Adipose tissue (tissue), 3 donors: Measurements from ENCODE around the gene RUFY4. TPM values are rescaled to one million over a fixed set of nuclear protein-coding genes. Genes with fewer than 3 reads are reported as not detected.
"Not testable (repeated sequence)": the region's sequence is repeated elsewhere in the genome, so short reads cannot be mapped to it uniquely, and the experiment has no call there.

Experiments
- H3K27ac ChIP-seq: one replicate; pipeline ENCODE4 v1.5.1; 2013; ENCODE audit warnings: low read depth, low read length
- WGBS, 3 donors: extraction: QIAGEN DNeasy Blood & Tissue Kit; methylation state at CpG; one replicate each; pipeline ENCODE4 v1.1.7; 2013; 5-methylcytosine and 5-hydroxymethylcytosine counted together
- polyA plus RNA-seq, 3 donors: library from polyadenylated mRNA; stranded (reverse); fragments of 200-250 nt; gene quantifications; one replicate each; pipeline ENCODE4 v1.2.3, GENCODE V29; 2013
- donor health status: healthy with polysubstance abuse.
- donor health status: Bipolar disorder and iron deficiency.
- donor health status: healthy.

Gene RUFY4
- polyA plus RNA-seq, 3 donors, result 0.07 to 0.40 TPM; not detected in 1

DNA sequence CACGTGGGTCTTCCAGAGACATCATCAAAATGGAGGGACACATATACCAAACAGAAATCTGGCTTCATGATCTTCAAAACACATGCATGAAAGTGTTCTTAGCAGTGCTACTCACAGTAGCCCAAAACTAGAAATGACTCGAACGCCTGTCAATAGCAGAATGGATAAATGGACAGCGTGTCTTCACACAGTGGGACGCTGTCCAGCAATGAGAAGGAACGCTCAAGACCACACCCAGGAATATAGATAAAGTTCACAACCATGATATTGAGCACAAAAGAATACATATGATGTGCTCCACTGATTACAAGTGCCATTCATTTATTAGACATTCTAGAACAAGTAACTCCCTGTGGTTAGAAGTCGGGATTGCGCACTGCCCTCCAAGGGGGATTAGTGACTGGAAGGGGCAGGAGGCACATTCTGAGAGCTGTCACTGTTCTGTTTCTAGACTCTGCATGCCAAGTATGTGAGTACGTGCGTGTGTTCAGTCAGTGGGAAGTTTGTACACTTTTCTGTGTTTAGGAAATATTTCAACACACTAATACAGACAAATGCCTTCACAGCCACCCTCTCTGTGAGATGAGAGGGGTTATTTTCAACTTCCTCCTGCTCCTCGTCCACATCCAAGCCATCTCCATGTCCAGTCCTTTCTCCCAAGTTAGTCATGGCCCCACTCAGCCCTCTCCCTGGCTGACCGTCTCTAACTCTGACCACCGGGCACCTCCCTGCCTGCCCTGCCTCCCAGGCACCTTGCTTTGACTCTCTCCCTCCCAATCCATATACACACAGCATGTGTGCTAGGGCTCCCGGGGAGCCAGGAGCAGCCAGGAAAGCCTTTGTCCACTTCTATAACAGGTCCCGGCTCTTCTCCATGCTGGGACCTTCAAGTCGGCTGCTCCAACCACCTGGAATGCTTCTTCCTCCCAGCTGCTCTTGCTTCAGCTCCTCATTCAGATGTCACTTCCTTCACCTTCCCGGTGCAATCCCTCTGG is 39.4 kb upstream of the RUFY4 start:
- WGBS, 3 donors, result 71 to 89% (median 72%) methylated on average over 17 of the region's 17 CpGs
- no peak overlapping the region for H3K27ac ChIP-seq

DNA sequence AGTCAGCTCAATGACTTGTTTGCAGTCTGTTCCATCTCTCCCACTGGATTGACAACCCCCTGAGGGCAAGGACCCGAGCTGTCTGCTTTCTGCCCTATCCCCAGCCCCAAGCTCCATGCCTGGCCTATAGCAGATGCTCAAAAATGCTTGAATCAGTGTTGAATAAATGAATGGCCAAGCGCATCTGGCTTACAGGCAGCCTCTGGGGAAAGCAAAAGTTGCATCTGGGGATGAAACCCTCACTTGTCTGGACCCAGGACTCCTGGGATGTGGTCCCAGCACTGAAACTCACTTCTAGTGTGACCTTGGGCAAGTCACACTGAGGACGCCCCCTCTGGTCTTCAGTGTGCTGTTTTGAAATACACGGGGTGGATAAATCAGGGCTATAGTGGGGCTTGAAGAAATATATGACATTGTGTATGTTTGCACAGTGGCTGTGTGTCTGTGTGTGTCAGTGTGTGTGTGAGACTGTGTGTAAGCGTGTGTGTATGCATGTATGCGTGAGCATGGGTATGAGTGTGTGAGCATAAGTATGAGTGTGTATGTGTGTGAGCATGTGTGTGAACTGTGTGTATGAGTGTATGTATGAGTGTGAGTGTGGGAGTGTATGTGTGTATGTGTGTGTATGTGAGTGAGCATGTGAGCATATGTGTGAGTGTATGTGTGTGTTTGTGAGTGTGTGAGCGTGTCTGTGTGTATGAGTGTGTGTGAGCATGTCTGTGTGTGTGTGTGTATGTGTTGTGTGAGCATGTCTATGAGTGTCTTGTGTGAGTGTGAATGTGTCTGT is 38.5 kb upstream of the RUFY4 start:
- WGBS, 3 donors, result 88 to 93% (median 91%) methylated on average over 7 of the region's 7 CpGs
- H3K27ac ChIP-seq, result no peak overlapping the region

DNA sequence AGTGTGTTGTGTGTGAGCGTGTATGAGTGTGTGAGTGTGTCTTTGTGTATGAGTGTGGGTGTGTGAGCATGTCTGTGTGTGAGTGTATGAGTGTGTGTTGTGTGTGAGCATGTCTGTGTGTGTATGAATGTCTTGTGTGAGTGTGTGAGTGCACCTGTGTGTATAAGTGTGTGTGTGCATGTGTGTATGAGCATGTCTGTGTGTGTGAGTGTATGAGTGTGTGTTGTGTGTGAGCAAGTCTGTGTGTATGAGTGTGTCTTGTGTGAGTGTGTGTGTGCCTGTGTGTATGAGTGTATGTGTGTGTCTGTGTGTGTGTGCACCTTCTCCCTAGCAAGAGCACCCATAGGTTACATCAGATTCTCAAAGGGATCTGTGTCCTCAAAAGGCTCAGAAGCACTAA is 37.8 kb upstream of the RUFY4 start:
- no peak overlapping the region for H3K27ac ChIP-seq
- 96 to 100% (median 100%) methylated on average over 1 of the region's 1 CpG for WGBS, 3 donors

DNA sequence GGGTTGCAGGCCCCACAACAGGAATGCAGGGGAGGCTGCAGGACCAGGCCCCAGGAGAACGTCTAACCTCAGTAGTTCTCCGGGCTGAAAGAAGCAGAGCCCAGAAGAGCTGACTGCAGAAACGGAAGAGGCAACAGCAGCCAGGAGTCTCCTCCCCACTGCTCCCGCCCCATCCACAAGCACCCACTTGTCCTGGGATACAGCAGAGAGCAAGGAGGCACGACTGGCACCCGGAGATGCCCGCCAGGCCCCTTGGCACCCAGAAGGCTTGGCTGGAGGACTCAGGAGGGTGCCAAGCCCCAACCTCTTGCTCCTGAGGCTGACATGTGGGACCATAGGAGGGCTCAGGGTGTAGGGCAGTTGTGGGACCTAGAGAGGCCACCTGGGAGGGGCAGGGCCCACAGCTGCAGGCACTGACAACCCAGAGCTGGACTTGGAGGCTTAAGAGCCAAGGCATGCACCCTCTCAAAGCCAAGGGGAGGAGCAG is 37.2 kb upstream of the RUFY4 start:
- no peak overlapping the region for H3K27ac ChIP-seq
- 63 to 81% (median 80%) methylated on average over 7 of the region's 7 CpGs for WGBS, 3 donors

DNA sequence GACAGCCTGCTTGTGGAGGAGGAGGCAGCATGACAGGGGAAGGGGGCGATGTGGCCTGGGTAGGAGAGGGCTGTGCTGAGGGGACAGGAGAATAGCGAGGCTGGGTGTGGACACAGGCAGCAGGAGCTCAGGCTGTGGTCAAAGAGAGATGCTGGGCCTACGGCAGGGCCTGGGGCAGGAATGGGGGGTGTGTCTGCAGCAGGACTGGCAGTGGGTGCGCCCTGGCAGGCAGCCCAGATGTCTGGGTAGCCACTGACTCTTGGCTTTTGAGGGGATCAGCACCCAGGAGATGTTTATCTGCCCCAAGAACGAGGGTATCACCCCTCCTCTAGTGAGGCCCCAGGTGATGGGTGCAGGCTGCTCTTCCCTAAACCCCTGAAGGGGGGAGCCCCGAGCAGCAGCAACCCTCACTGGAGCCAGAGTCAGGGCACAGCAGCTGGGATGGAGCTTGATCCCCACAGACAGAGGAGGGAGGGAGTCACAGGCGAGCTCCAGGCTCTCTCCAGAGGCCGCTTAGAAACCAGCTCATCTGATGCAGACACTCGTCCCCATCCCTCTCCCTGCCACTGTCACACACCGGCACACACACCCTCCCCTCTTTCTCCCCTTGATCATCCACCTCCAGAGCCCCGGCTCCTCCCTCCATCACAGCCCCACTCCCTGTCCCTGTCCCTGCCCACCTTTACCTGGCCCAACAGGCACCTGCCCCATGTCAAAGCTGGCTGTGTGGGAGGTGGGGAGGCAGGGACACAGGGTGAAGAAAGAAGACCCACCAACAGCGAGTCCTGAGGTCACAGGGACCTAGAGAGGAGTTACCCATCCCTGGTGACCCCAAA is 36.5 kb upstream of the RUFY4 start:
- H3K27ac ChIP-seq, result no peak overlapping the region
- 77 to 91% (median 82%) methylated on average over 12 of the region's 12 CpGs for WGBS, 3 donors

DNA sequence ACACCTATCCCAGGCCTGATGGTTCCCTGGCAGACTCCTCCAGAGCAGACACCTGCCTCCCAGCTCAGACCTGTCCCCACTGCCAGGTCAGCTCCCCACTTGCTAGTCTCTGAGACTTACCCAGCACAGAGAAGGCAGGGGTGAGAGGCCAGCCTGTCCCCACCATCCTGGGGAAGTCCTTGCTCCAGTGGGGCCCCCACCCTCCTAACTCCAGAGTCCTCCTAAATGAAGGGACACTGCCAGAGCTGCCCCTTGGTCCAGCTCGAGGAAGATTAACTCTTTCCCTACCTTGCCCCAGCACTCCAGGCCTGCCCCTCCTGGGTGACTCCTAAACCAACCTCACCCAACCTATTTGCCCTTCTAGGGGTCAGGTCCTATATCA is 35.9 kb upstream of the RUFY4 start:
- H3K27ac ChIP-seq, result no peak overlapping the region
- 50 to 67% (median 53%) methylated on average over 1 of the region's 1 CpG for WGBS, 3 donors

DNA sequence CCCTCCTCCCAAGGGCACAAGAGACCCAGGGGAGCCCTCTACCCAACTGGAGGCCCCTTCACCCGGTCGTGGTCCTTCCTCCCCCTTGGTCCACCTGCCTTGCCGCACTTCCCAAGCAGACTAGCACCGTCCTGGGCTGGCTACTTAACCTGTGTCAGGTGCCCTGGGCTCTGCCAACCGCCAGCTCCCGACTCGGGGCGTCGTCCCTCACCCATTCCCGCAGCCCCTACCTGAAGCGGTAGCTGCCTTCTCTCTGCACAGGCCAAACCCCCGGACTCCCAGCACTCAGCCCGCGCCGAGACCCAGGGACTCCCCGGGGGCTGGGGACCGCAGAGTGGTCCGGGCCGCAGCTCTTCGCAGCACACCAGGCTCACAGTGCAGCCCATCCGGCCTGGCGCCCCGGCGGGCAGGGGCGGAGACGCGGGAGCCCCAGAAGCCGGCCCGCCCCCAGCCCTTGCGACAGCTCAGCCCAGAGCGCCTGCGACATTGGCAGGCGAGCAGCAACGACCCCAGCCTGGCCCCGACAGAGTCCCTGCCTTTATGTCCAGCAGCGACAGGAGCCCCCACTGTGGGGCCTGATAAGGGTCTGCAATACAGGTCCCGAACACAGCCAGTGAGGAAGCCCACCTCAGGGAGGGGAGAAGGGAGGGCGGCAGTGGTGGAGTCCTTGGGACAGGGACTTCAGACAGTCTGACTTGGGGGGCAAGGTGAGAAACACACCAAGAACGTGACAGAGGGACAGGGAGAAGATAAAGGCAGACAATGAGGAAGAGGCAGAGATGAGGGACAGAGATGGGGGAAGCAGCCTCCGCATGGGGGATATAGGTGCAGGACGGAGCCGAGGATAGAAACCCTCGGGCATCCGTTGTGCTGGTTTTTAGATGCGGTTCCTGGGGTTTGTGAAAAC is 35.2 kb upstream of the RUFY4 start:
- no peak overlapping the region for H3K27ac ChIP-seq
- 35 to 50% (median 44%) methylated on average over 43 to 45 of the region's 45 CpGs for WGBS, 3 donors

DNA sequence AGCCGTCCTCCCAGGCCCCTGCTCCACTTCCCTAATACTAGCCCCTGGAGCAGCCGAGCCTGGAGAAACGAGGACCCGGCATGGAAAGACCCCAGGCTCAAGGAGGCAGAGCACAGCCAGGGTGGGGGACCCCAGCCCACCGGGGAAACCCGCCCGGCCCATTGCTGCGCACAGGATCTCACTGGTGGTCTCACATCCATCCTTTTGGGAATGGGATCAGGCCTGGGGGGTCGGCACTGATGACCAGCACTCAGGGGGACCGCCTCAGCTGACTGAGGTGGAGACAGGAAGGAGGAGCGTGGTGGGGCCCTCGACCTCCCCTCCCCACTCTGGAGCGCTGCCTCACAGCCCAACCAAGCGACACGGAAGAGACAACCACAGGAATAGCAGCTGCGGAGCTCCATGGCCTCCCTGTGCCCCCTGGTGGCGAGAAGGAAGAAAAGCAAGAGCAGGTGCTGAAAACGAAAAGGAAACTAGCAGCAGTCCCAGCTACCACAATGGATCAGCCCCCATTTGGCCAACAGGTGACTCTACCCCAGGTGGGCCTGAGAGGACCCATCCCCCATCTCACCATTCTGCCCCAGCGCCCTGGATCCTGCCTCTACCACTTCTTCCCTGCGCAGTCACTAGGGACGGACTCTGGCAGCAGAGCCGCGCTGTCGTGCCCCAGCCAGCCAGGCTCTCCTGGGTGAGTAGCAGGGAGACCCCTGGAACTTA is 34.4 kb upstream of the RUFY4 start:
- 19 to 32% (median 25%) methylated on average over 23 to 24 of the region's 24 CpGs for WGBS, 3 donors

DNA sequence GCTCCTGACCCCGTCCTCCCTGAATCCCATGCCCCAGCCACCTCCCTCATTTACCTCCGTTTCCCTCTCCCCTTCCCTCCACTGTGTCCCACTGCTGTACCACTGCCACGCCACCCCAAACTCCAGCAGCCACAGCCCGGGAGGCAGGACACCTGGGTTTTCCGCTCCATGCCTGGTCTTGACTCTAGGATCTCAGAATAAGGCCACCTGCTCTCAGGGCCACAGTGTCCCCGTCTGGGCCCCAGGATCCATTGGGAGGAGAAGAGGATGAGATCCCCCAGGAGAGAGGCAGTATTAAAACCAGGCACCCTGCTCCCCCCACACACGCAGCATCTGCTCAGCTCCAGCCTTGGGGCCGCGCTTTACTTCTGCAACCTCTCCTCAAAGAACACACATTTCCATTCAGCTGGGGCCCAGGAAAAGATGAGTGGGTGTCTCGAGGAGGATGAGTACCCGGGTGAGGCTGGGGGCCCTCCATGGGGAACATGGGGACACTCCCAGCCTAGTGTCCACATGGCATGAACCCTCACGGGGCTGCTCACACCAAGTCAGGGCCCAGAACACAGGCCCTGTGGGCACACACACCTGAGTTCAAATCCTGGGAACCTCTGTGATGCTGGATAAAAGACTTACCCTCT is 33.5 kb upstream of the RUFY4 start:
- 70 to 89% (median 84%) methylated on average over 12 of the region's 12 CpGs for WGBS, 3 donors
- no peak overlapping the region for H3K27ac ChIP-seq

More for the DNA sequence above, 34.4 kb upstream of the RUFY4 start:
- not testable (repeated sequence) for H3K27ac ChIP-seq

DNA sequence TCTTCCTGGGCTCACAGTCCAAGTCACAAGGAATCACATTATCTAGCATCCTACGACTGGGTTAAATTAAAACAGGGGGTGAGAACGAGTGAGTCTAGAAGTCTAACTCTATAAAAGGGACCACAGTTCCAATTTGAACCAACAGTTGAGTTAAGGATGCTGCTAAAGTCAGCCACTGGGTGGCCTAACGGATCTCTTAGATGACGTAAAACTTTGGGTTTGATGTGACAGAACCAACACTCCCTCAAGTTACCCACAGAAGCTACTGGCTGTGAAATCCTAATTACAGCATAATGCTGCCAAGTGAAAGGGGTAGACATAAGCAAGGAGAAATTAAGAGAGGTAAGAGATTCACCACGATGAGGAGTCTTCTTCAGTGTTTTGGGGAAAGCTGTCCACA is 32.7 kb upstream of the RUFY4 start:
- 72 to 75% (median 73%) methylated on average over 5 of the region's 5 CpGs for WGBS, 3 donors
- no peak overlapping the region for H3K27ac ChIP-seq

DNA sequence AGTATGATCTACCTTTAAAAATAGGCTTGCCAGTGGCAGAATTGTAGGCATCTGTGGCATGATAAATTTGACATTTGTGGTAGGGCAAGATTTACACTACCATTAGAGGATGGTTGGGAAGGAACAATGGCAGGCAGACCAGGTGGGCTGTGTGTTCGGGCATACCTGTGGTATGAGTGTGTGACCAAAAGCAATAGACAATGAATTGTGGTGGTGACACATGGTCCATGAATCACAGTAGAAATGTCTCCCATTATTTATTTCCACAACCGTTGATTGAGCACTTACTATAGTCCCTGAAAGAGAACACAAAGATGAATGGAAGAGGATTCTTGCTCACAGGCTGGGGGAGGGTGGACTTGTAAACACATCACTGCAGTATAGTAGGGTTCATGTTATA is 29.9 kb upstream of the RUFY4 start:
- 83 to 88% (median 86%) methylated on average over 2 of the region's 2 CpGs for WGBS, 3 donors
- no peak overlapping the region for H3K27ac ChIP-seq

DNA sequence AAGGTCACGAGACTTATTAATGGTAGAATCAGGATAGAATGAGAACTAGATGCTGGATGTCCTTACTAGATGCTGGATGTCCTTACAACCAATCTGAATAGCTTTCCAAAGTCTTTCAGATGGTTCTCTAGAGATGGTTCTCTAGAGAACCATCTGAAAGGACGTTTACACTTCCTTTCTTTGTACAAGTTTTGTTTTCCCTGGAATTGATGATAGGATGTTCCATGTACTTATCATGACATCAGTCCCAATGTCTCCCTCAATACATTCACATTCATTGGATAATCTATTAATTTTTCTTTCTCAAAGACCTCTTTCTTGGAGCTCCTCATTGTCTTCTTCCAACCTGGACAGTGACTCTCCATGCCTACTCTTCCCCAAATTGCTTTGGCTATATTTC is 28.2 kb upstream of the RUFY4 start:
- H3K27ac ChIP-seq, result no peak overlapping the region
- WGBS, 3 donors, result 73 to 82% (median 77%) methylated on average over 2 of the region's 2 CpGs

DNA sequence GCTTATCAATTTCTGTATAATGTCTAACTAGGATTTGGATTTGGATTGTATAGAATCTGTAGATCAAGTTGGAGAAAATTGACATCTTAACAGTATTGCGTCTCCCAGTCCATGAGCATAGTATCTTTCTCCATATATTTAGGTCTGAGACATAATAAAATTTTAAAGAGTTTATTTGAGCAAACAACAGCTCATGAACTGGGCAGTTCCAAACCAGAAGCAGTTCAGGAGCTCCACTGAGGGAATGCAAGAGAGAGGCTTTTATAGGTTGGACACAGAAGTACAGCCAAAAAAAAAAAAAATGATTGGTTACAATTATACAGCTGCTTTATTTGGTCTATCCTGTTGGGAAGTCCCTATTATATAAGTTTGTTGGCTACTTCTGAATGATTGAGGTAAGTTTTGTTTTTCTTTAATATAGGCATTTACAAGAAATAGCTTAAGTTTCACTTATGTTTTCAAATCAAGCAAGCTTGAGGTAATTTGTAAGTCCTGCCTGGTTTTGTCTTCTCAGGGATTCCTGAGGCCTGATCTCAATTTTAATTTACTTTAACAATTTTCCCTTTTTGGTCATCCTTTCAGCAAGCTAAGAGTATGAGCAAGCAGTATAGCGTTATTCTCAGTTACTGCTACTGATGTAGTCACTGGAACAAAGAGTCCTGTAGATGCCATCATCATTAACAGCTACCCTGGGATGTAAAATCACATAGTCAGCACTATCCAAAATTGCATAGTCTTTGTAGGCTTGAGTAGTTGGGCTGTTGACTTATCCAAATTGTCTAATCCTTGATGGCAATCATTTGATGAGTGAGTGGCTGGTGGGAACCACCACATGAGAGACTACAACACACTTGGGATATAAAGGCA is 27.5 kb upstream of the RUFY4 start:
- WGBS, 3 donors, result 85 to 90% (median 85%) methylated on average over 2 of the region's 2 CpGs

DNA sequence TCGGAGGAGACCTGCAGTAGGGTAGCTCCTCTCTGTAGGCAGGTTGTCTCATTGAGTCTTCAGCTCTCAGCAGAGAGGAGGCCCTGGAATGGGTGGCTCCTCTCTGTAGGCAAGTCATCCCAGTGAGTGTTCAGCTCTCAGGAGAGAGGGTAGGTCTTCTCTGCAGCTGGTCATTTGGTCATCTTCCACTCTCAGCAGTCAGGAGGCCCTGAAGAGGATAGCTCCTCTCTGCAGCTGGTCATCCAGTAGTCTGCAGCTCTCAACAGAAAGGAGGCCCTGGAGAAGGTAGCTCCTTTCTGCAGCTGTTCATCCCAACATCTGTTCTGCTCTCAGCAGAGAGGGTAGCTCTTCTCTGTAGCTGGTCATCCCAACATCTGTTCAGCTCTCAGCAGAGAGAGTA is 26.0 kb upstream of the RUFY4 start:
- H3K27ac ChIP-seq, result no peak overlapping the region
- WGBS, 3 donors, result 95 to 100% (median 96%) methylated on average over 1 of the region's 1 CpG

More for the DNA sequence above, 27.5 kb upstream of the RUFY4 start:
- H3K27ac ChIP-seq, result no peak overlapping the region

DNA sequence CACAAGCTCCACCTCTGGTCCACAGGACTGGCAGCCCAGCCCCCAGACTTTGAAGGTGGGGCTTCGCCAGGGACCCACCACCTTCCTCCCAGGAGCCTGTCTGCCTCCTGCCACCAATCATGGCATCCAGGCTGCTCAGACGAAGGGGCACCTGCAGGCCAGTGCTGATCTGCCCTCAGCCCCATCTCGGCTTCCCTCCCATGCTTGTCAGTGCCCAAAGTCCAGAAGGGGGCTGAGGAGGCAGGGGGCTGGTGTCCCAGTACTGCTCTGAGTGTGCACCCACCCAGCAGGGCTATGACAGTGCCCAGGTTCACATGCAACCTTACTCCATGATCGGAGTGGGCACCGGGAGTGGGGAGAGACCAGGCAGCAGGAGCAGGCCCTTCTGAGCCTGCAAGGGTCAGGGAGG is 25.3 kb upstream of the RUFY4 start:
- WGBS, 3 donors, result 95 to 97% (median 96%) methylated on average over 5 of the region's 5 CpGs
- no peak overlapping the region for H3K27ac ChIP-seq
